Upper lobe of left lung (tissue), 6 donors: ENCODE measurements around the gene SIAH3. TPM values are rescaled to one million over a fixed set of nuclear protein-coding genes. Genes with fewer than 3 reads are reported as not detected.

Source experiments
- ATAC-seq, 2 donors: fragments of 200-7000 bp; cut with Tn5 transposase; one replicate each; pipeline ENCODE4 v1.9.1; 2022; ENCODE audit warnings: mild to moderate bottlenecking in 2 of 2, moderate library complexity in 2 of 2; ENCODE audit not compliant: low FRiP score in 2 of 2
- DNase-seq, 2 donors: peaks; one replicate each; pipeline ENCODE4 v3.0.0-alpha.2; 2019 to 2020
- H3K27ac ChIP-seq, 4 donors: fragments of 200-600 bp; sonication (generic); one replicate each; pipeline ENCODE4 v1.5.1; 2016 to 2019
- H3K27me3 ChIP-seq, 4 donors: fragments of 200-600 bp; sonication (generic); one replicate each; pipeline ENCODE4 v1.5.1; 2017 to 2019
- H3K36me3 ChIP-seq, 4 donors: fragments of 200-600 bp; sonication (generic); one replicate each; pipeline ENCODE4 v1.5.1; 2016 to 2019
- H3K4me1 ChIP-seq, 4 donors: fragments of 200-600 bp; sonication (generic); one replicate each; pipeline ENCODE4 v1.5.1; 2018 to 2019
- H3K4me3 ChIP-seq, 4 donors: fragments of 200-600 bp; sonication (generic); one replicate each; pipeline ENCODE4 v1.5.1; 2017 to 2019; ENCODE audit warnings: mild to moderate bottlenecking in 2 of 4, moderate library complexity in 1 of 4
- H3K9me3 ChIP-seq, 4 donors: fragments of 200-600 bp; sonication (generic); one replicate each; pipeline ENCODE4 v1.5.1; 2018 to 2019
- CTCF ChIP-seq, 6 experiments: fragments of 450-650 bp in 4 of 6; fragments of 200-600 bp in 2 of 6; sonication (generic) in 2 of 6; IDR thresholded peaks; one replicate each; pipeline ENCODE4 v1.5.1; 2016 to 2019; ENCODE audit warnings: antibody characterized with exemption in 6 of 6
- EP300 ChIP-seq, 4 donors: sonication (generic); formaldehyde crosslinking; IDR thresholded peaks; one replicate each; pipeline ENCODE4 v1.5.1; 2017; ENCODE audit warnings: antibody characterized with exemption in 4 of 4, control low read depth in 2 of 4
- POLR2A ChIP-seq, 4 donors: fragments of 450-650 bp; IDR thresholded peaks; one replicate each; pipeline ENCODE4 v1.5.1; 2016 to 2017; ENCODE audit warnings: antibody characterized with exemption in 4 of 4, mild to moderate bottlenecking in 2 of 4
- POLR2AphosphoS5 ChIP-seq, 2 donors: sonication (generic); formaldehyde crosslinking; IDR thresholded peaks; one replicate each; pipeline ENCODE4 v1.5.1; 2017; ENCODE audit warnings: antibody characterized with exemption in 2 of 2
- WGBS, 2 donors: methylation state at CpG; one replicate each; pipeline ENCODE4 v1.1.5; 2017 to 2018; 5-methylcytosine and 5-hydroxymethylcytosine counted together
- total RNA-seq, 6 donors: library from RNA; depleted of rRNA in 4 of 6; stranded (reverse); fragments of >200 nt in 4 of 6; gene quantifications; one replicate each; pipeline versions ENCODE4 v1.1.0 to v1.2.1, GENCODE V29; 2016 to 2021
- donor health status: DM: no; HTN: no; CAD: no; lungs with moderate emphysema.
- donor health status: DM: no; HTN: yes; CAD: no; lungs with severe emphysema.

The SIAH3 gene
- total RNA-seq, 6 donors from 2014 or later = under 0.01 to 0.39 (median 0.03) TPM; not detected in 1

GRCh38 chr13:45807520-45808099 lies 43.9 kb downstream of the SIAH3 start:
- TF ChIP-seq CTCF (IDR thresholded peaks at IDR 0.05) (peak in 3 of 6 experiments; percentile 32 to 47 (median 39)), EP300 (IDR thresholded peaks at IDR 0.05) (no peak)
- no peak overlapping the region for H3K27ac ChIP-seq
- H3K4me1 ChIP-seq = no peaks in the 10 kb centered on the region
- ATAC-seq = peak in 1 of 2 donors; percentile 35
- WGBS, 2 donors = 27 to 47% methylated on average over 3 of the region's 3 CpGs
- no peaks in the 10 kb centered on the region for H3K9me3 ChIP-seq
- peak in 1 of 2 donors; percentile 33 for DNase-seq
- no peaks in the 10 kb centered on the region for H3K36me3 ChIP-seq
- no peaks in the 10 kb centered on the region for H3K27me3 ChIP-seq
- no peak overlapping the region for H3K4me3 ChIP-seq

GRCh38 chr13:45800485-45800884 lies 51.1 kb downstream of the SIAH3 start:
- Histone ChIP-seq H3K27ac (no peak overlapping the region), H3K4me3 (no peak overlapping the region), H3K9me3 (no peaks in the 10 kb centered on the region), H3K4me1 (no peaks in the 10 kb centered on the region), H3K27me3 (no peaks in the 10 kb centered on the region), H3K36me3 (no peaks in the 10 kb centered on the region)
- TF ChIP-seq POLR2A (IDR thresholded peaks at IDR 0.05) (no peak), CTCF (IDR thresholded peaks at IDR 0.05) (no peak), EP300 (IDR thresholded peaks at IDR 0.05) (no peak), POLR2AphosphoS5 (IDR thresholded peaks at IDR 0.05) (no peak)
- DNase-seq (no peak), ATAC-seq (no peak)
- 90 to 93% methylated on average over 5 of the region's 5 CpGs for WGBS, 2 donors

GRCh38 chr13:45799451-45799850 lies 52.1 kb downstream of the SIAH3 start:
- H3K27me3 ChIP-seq = no peaks in the 10 kb centered on the region
- H3K9me3 ChIP-seq = no peaks in the 10 kb centered on the region
- no peak for ATAC-seq
- TF ChIP-seq POLR2AphosphoS5 (IDR thresholded peaks at IDR 0.05) = no peak
- TF ChIP-seq EP300 (IDR thresholded peaks at IDR 0.05) = no peak
- no peak for TF ChIP-seq CTCF (IDR thresholded peaks at IDR 0.05)
- no peak for DNase-seq
- WGBS, 2 donors = 69 to 84% methylated on average over 3 of the region's 3 CpGs
- no peak overlapping the region for H3K27ac ChIP-seq
- no peaks in the 10 kb centered on the region for H3K4me1 ChIP-seq
- no peak overlapping the region for H3K4me3 ChIP-seq
- no peaks in the 10 kb centered on the region for H3K36me3 ChIP-seq

GRCh38 chr13:45798851-45799250 lies 52.7 kb downstream of the SIAH3 start:
- no peak overlapping the region for H3K4me3 ChIP-seq
- no peaks in the 10 kb centered on the region for H3K4me1 ChIP-seq
- ATAC-seq (no peak), DNase-seq (no peak)
- H3K27me3 ChIP-seq = no peaks in the 10 kb centered on the region
- H3K36me3 ChIP-seq = no peaks in the 10 kb centered on the region
- no peak for TF ChIP-seq POLR2A (IDR thresholded peaks at IDR 0.05)
- TF ChIP-seq EP300 (IDR thresholded peaks at IDR 0.05) = no peak
- TF ChIP-seq CTCF (IDR thresholded peaks at IDR 0.05) = no peak
- TF ChIP-seq POLR2AphosphoS5 (IDR thresholded peaks at IDR 0.05) = no peak
- WGBS, 2 donors = 97 to 98% methylated on average over 3 of the region's 3 CpGs
- H3K27ac ChIP-seq = no peak overlapping the region
- H3K9me3 ChIP-seq = no peaks in the 10 kb centered on the region
